LNCaP clone FGC (cell line): ENCODE data around the gene DSCAM.
"Not testable (repeated sequence)": the region's sequence is repeated elsewhere in the genome, so short reads cannot be mapped to it uniquely, and the experiment has no call there.

Experiments
- DNase-seq: peaks from one replicate; pipeline ENCODE4 v3.0.0-alpha.2; 2011; ENCODE audit warnings: low read depth
- H3K4me3 ChIP-seq: 2 replicates; pipeline ENCODE4 v1.5.1; 2011; ENCODE audit warnings: mild to moderate bottlenecking, low read depth, low read length, control low read depth
- CTCF ChIP-seq: IDR thresholded peaks from 2 replicates; pipeline ENCODE4 v1.5.1; 2012; ENCODE audit warnings: mild to moderate bottlenecking; ENCODE audit not compliant: control insufficient read depth, insufficient read depth; ENCODE audit errors: extremely low read depth

The DSCAM gene

GRCh38 chr21:40186045-40186444, 660.9 kb downstream of the DSCAM start:
- DNase-seq, result no peak
- TF ChIP-seq CTCF, result no peak
- H3K4me3 ChIP-seq, result no peak overlapping the region

- DNase-seq, result no peak
- no peak for TF ChIP-seq CTCF
- H3K4me3 ChIP-seq, result no peak overlapping the region
These were observed 661.8 kb downstream of the DSCAM start for GRCh38 chr21:40185208-40185607.

GRCh38 chr21:40182491-40182890, 664.5 kb downstream of the DSCAM start:
- DNase-seq, H3K4me3 ChIP-seq: not testable (repeated sequence)

- TF ChIP-seq CTCF, result no peak
- H3K4me3 ChIP-seq, result no peak overlapping the region
- DNase-seq, result no peak
These were observed 667.8 kb downstream of the DSCAM start for GRCh38 chr21:40179166-40179565.

- no peak for DNase-seq
- no peak for TF ChIP-seq CTCF
- H3K4me3 ChIP-seq, result no peak overlapping the region
These were observed 668.2 kb downstream of the DSCAM start for GRCh38 chr21:40178726-40179125.

- no peak for TF ChIP-seq CTCF
- no peak overlapping the region for H3K4me3 ChIP-seq
- DNase-seq, result no peak
These were observed 669.0 kb downstream of the DSCAM start for GRCh38 chr21:40177979-40178378.

GRCh38 chr21:40176724-40177123, 670.2 kb downstream of the DSCAM start:
- no peak for DNase-seq
- no peak for TF ChIP-seq CTCF
- H3K4me3 ChIP-seq, result no peak overlapping the region

- TF ChIP-seq CTCF, result peak; percentile 37
- no peak overlapping the region for H3K4me3 ChIP-seq
- DNase-seq, result no peak
These were observed 673.1 kb downstream of the DSCAM start for GRCh38 chr21:40173816-40174215.
